Bronchial smooth muscle cell (primary cell): ENCODE measurements around the gene CCDC120. TPM values are rescaled to one million over a fixed set of nuclear protein-coding genes. Genes with fewer than 3 reads are reported as not detected.

Experiments
- total RNA-seq: library from RNA; depleted of rRNA; stranded (reverse); fragments of >200 nt; gene quantifications from 2 replicates; pipeline ENCODE4 v1.2.1, GENCODE V29; 2014

Gene CCDC120, protein sequence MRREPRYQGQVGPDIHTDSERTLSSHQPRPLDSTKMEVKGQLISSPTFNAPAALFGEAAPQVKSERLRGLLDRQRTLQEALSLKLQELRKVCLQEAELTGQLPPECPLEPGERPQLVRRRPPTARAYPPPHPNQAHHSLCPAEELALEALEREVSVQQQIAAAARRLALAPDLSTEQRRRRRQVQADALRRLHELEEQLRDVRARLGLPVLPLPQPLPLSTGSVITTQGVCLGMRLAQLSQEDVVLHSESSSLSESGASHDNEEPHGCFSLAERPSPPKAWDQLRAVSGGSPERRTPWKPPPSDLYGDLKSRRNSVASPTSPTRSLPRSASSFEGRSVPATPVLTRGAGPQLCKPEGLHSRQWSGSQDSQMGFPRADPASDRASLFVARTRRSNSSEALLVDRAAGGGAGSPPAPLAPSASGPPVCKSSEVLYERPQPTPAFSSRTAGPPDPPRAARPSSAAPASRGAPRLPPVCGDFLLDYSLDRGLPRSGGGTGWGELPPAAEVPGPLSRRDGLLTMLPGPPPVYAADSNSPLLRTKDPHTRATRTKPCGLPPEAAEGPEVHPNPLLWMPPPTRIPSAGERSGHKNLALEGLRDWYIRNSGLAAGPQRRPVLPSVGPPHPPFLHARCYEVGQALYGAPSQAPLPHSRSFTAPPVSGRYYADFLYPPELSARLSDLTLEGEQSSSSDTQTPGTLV
- total RNA-seq, result 0.26 and 0.63 TPM in 2 replicates

DNA sequence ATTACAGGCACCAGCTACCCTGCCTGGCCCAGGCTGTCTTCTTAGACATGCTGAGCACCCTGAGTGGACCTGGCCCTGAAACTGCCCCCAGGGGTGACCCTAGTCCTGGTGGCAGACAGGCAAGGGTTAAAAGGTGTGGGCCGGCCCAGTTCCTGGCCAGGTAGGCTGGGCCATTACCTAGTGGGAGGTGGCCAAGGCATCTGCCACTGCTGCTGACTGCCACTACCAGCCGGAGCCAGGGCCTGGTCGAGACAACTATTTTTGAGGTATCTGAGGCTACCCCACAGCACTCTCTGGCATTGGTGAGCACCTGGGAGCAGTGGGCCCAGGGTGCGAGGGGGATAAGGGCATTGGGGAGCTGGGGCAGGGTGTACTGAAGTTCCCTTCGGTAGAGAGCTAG lies at the start of gene CCDC120:
CCDC120 (plus strand) TSS at position 206 of the 400 bp plus-strand sequence. CDS start 3,043 bp downstream, outside the sequence.

DNA sequence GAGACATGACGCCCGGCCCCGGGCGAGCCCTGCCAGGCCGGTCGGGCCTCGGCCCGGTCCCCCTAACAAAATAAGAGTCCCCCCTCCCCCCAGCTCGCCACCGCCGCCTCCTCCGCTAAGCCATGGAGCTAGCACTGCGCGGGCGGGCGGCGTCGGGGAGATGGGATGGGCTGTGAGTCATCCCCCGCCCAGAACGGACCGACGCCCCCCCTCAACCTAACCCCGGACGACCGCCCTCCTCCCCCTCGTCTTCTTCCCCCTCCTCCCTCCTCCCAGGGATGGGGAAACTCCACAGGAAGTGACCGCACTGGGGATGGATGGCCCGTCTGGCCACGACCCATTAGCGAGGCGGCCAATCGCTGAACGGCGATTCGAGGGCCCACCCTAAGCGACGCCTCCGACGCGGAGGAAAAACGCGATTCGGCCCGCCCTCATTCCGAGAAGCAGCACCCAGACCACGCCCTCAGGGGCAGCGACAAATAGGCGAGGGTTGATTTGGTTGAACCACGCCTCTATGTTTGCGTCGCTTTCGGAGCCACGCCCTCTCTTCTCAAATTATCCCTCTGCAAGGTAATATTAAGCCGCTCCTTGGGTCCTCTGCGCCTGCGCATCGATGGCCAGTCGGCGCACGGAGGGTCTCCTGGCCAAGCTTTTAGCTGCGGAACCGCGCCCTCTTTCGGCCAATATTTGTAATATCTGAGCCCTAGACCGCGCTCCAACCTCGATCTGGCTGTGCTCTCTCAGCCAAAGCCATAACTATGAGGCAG lies 15.4 kb upstream of the CCDC120 start, which contains the start of gene TFE3:
TFE3 (minus strand) TSS at position 138 of the 767 bp plus-strand sequence; CDS start at position 7, 131 bp downstream.

DNA sequence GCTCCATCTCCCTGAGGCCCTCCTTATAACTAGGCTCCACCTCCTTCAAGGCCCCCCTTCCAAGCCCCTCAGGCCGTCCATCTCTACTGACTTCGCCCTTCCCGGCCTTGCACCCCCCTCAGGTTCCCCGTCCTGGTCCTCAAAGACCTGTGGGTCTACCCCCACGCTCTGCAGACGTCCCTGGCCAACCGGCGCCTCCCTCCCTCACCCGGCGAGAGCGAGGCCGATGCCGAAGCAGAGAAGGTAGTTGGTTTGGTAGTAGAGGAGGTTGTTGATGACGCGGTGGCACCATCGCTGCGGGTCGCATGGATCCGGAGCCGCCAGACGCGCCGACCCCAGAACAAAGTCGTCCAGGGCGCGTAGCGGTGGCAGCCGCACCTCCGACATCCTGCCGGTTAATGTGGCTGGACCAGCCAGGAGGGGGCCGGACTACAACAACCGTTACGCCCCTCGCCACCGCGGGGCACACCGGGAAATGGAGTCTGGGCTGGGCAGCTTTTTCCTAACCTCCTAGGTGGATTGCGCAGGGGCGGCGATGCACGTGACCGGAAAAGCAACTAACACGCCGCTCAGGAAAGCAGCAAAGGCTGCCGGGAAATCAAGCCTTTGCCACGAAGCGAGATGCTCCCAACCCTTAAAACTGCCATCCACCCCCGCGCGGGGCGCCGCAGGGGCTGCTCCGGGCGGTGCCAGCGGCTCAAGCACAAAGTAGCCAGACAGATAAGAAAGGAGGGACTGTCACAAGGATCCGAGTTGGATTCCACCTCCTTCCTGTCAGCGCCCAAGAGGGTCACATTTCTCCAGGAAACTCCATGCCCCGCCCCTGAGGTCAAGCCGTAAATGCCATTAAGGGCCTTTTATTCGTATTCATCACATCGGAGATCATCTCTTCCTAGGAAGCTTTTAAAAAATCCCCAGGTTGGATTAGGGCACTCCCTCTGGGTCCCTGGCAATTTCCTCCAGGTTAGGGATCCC lies 15.1 kb downstream of the CCDC120 start, which contains the start of gene PRAF2:
PRAF2 (minus strand) TSS at position 402 of the 975 bp plus-strand sequence; CDS start at position 387, 15 bp downstream.

DNA sequence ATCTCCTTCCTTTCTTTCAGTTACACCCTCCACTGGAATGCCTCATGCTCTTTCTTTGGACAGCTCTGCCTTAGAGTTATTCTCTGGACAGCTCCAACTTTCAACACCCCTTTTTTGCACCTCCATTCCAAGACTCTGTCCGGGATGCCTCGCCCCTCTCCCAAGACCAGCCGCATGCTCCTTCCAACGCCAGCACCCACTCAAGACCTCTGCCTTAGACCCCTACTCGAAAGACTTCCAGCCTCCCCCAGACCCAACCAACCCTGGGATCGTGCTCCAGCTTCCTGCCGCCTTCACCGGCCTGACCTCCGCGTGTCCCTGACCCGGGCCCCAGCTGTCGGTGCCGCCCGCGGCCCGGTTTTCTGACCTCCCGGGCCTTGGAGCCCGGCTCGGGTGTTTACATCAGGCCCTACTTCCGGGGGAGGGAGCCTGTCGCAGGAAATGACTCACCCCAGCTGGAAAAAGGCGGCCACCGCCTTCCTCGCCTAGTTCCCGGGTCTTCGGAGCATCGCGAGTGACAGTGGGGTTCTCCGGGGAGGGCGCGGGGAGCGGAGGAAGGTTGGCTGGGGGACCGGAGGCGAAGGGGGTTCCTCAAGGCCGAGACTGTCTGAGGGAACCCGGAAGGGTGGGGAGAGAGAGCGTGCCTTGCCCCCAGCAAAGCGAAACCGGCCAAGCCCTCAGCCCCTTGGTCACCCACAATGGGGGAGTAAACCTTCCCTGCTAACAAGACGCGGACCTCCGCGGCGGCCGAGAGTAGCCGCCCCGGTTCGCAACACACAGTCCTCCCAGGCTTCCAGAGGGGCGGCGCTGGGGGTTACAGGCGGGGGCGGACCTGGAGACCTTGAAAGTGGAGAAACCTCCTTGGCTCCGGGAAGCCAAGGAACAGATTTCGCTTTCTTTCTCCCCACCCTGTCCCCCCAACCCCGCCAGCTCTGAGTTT lies 21.0 kb downstream of the CCDC120 start, which contains the start of gene WDR45:
WDR45 (minus strand) TSS at position 399 of the 940 bp plus-strand sequence. CDS start 1,792 bp downstream, outside the sequence.

Other genes with a start within 250 kb of the CCDC120 start
- not detected in 2 replicates for gene ERAS, start 232.5 kb upstream of the CCDC120 start, total RNA-seq
- 0.09 and 0.16 TPM in 2 replicates for gene PCSK1N, start 223.4 kb upstream of the CCDC120 start, total RNA-seq
- 14.4 and 17.3 TPM in 2 replicates for gene TIMM17B, start 161.2 kb upstream of the CCDC120 start, total RNA-seq
- 94.7 and 116 TPM in 2 replicates for gene PQBP1, start 161.1 kb upstream of the CCDC120 start, total RNA-seq
- gene SLC35A2, start 147.4 kb upstream of the CCDC120 start, total RNA-seq, result 5.5 and 7.4 TPM in 2 replicates
- 0.77 and 1.9 TPM in 2 replicates for gene PIM2, start 140.0 kb upstream of the CCDC120 start, total RNA-seq
- 34.4 and 38.6 TPM in 2 replicates for gene OTUD5, start 101.4 kb upstream of the CCDC120 start, total RNA-seq
- 1.6 and 4.3 TPM in 2 replicates for gene KCND1, start 87.2 kb upstream of the CCDC120 start, total RNA-seq
- 24.9 and 26.0 TPM in 2 replicates for gene GRIPAP1, start 56.7 kb upstream of the CCDC120 start, total RNA-seq
- gene TFE3, start 15.6 kb upstream of the CCDC120 start, total RNA-seq, result 26.0 and 37.2 TPM in 2 replicates
- gene PRAF2, start 15.0 kb downstream of the CCDC120 start, total RNA-seq, result 8.2 and 9.2 TPM in 2 replicates
- 45.2 and 65.4 TPM in 2 replicates for gene WDR45, start 20.9 kb downstream of the CCDC120 start, total RNA-seq
- gene GPKOW, start 64.7 kb downstream of the CCDC120 start, total RNA-seq, result 17.8 and 19.1 TPM in 2 replicates
- gene MAGIX, start 103.8 kb downstream of the CCDC120 start, total RNA-seq, result 1.5 and 2.7 TPM in 2 replicates
- 16.9 and 17.8 TPM in 2 replicates for gene PLP2, start 112.9 kb downstream of the CCDC120 start, total RNA-seq
- gene PRICKLE3, start 127.4 kb downstream of the CCDC120 start, total RNA-seq, result 4.5 and 4.9 TPM in 2 replicates
- 0.16 and 0.43 TPM in 2 replicates for gene SYP, start 141.2 kb downstream of the CCDC120 start, total RNA-seq
- gene CACNA1F, start 174.3 kb downstream of the CCDC120 start, total RNA-seq, result under 0.01 TPM in 1 of 2 replicates, not detected in the other
- 7.1 and 8.2 TPM in 2 replicates for gene CCDC22, start 176.5 kb downstream of the CCDC120 start, total RNA-seq
- gene FOXP3, start 205.7 kb downstream of the CCDC120 start, total RNA-seq, result not detected in 2 replicates
- gene PPP1R3F, start 210.8 kb downstream of the CCDC120 start, total RNA-seq, result 6.0 and 12.8 TPM in 2 replicates
- gene GAGE10, start 244.6 kb downstream of the CCDC120 start, total RNA-seq, result not detected in 2 replicates